GM12874 (cell line): Measurements from ENCODE around the gene SLC25A44.

Experiments
- CTCF ChIP-seq: IDR thresholded peaks from 2 replicates; pipeline ENCODE4 v1.5.1; 2011; ENCODE audit warnings: low read depth, mild to moderate bottlenecking, control low read depth, low read length, moderate library complexity; ENCODE audit not compliant: insufficient read depth

The SLC25A44 gene

GRCh38 chr1:156229809-156230472 is 36.0 kb downstream of the SLC25A44 start:
- no peak for TF ChIP-seq CTCF

DNA sequence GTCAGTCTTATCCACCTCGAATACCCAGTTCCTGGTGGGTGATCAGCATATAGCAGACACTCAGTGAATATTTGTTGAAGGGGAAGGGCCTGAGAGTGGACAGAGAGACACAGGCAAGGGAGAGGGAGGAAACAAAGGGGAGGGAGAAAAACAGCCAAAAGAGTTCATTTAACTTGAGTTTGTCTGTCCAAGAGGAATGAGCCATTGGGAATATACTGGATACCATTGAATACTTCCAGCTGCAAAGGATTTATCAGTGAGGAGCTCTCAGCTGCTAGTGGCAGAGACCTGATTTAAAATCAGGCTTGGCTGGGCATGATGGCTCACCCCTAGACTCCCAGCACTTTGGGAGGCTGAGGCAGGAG is 36.6 kb downstream of the SLC25A44 start:
- no peak for TF ChIP-seq CTCF

DNA sequence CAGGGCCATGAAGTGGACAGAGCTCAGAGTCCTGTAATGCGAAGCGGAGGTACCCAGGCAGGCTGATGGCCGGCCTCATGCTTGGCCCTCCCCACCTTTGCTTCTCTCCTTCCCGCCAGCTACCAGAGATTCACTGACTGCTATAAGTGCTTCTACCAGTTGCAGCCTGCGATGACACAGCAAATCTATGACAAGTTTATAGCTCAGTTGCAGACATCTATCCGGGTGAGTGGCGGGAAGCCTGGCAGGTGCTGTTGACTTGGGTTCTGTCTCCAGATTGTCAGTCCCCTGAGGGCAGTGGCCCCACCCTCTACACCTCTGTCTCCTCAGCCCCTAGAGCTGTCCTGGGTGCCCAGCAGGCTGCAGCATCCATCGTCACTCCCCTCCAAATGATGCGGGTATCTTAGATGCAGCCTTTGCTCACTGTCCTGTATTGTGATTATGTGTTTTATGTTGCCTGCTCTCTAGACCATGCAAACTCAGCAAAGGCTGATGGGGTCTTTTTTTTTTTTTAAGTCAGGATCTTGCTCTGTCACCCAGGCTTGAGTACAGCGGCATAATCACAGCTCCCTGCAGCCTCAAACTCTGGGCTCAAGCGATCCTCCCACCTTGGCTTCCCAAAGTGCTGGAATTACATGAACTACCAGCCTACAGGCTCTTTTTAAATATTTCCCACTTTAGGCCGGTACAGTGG is 38.4 kb downstream of the SLC25A44 start:
- no peak for TF ChIP-seq CTCF

DNA sequence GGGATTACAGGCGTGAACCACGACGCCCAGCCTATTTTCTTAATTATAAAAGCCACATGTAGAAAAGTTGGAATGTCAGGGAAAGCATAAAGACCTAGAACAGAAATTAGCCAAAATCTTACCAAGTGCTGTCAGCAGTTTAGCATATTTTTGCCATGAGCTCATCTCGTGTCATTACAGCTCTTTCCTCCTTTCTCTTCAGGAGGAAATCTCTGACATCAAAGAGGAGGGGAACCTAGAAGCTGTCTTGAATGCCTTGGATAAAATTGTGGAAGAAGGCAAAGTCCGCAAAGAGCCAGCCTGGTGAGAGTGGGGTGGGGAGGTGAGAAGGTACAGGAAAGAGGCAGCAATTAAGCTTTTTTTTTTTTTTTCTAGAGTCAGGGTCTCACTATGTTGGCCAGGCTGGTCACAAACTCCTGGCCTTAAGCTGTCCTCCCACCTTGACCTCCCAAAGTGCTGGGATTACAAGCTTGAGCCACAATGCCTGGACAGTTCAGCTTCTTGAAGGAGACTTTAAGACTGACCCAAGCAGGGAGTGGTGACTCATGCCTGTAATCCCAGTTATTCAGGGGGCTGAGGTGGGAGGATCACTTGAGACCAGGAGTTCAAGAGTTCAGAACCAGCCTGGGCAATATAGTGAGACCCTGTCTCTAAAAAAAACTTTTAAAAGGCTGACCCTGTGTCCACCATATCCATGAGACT is 39.7 kb downstream of the SLC25A44 start:
- no peak for TF ChIP-seq CTCF

DNA sequence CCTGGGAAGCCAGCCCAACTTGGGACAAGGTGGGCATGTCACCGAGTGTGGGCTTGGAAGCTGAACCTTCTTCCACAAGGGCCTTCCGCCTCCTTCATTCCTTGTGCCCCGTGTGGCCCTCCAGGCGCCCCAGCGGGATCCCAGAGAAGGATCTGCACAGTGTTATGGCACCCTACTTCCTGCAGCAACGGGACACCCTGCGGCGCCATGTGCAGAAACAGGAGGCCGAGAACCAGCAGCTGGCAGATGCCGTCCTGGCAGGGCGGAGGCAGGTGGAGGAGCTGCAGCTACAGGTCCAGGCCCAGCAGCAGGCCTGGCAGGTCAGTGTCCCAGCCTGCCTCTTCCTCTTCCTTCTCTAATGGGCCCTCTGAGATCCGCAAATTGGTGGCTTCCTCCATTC is 42.3 kb downstream of the SLC25A44 start:
- no peak for TF ChIP-seq CTCF

GRCh38 chr1:156238248-156238647 is 44.3 kb downstream of the SLC25A44 start:
- no peak for TF ChIP-seq CTCF

DNA sequence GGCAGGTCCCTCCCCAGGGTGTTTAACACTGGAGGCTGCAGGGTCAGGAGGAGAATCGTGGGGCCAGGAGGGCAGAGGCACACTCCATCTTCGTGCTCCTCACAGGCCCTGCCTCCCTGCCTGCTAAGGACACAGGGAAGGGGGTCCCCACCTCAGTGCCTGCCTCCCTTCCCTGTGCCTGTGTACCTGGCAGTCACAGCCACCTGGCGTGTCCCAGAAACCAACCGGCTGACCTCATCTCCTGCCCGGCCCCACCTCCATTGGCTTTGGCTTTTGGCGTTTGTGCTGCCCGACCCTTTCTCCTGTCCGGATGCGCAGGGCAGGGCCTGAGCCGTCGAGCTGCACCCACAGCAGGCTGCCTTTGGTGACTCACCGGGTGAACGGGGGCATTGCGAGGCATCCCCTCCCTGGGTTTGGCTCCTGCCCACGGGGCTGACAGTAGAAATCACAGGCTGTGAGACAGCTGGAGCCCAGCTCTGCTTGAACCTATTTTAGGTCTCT is 47.5 kb downstream of the SLC25A44 start:
- TF ChIP-seq CTCF, result no peak
